CD8-positive, alpha-beta memory T cell (primary cell): Measurements from ENCODE around the gene CCDC137. TPM values are rescaled to one million over a fixed set of nuclear protein-coding genes. Genes with fewer than 3 reads are reported as not detected.
A peak's percentile ranks its signal among the peaks of the same experiment; 100 is the strongest.

Experiments used
- CTCF ChIA-PET: fragments of 350-600 bp; sonication (Branson Sonifier 250); formaldehyde crosslinking; loops from one replicate; lab custom pipeline; 2021; ENCODE audit warnings: antibody characterized with exemption; lab: Charles Lee
- POLR2A ChIA-PET: fragments of 350-600 bp; sonication (Branson Sonifier 250); formaldehyde crosslinking; loops from one replicate; lab custom pipeline; 2021; ENCODE audit warnings: antibody characterized with exemption; lab: Charles Lee
- DNase-seq, 5 donors: peaks; one replicate each; pipeline versions ENCODE4 v3.0.0 to v3.0.0-alpha.2; 2020 to 2022; ENCODE audit warnings: mixed read lengths in 1 of 5
- H3K27ac ChIP-seq: one replicate; pipeline ENCODE4 v1.7.0; 2013; ENCODE audit warnings: low read depth, mild to moderate bottlenecking, low read length, moderate library complexity
- H3K27me3 ChIP-seq: 2 replicates; pipeline ENCODE4 v1.7.0; 2013; ENCODE audit warnings: low read length, mild to moderate bottlenecking; ENCODE audit not compliant: insufficient read depth, poor library complexity, severe bottlenecking
- H3K36me3 ChIP-seq: 2 replicates; pipeline ENCODE4 v1.7.0; 2013; ENCODE audit warnings: mild to moderate bottlenecking, low read length, moderate library complexity; ENCODE audit not compliant: insufficient read depth
- H3K4me1 ChIP-seq: 2 replicates; pipeline ENCODE4 v1.7.0; 2013; ENCODE audit warnings: mild to moderate bottlenecking, low read length, moderate library complexity; ENCODE audit not compliant: insufficient read depth
- H3K4me3 ChIP-seq: 2 replicates; pipeline ENCODE4 v1.7.0; 2013; ENCODE audit warnings: mild to moderate bottlenecking, low read length
- H3K9me3 ChIP-seq: 2 replicates; pipeline ENCODE4 v1.7.0; 2013; ENCODE audit warnings: mild to moderate bottlenecking, low read length
- H3K27ac Mint-ChIP-seq, 8 donors: one replicate each; pipeline ENCODE4 v1.8.0; 2020 to 2021; ENCODE audit warnings: mixed read lengths in 8 of 8, mild to moderate bottlenecking in 6 of 8, inconsistent platforms in 3 of 8, moderate library complexity in 3 of 8
- H3K27me3 Mint-ChIP-seq, 2 donors: one replicate each; pipeline ENCODE4 v1.8.0; 2020 to 2021; ENCODE audit warnings: mixed read lengths in 2 of 2, mild to moderate bottlenecking in 1 of 2, moderate library complexity in 1 of 2
- H3K36me3 Mint-ChIP-seq, 3 donors: one replicate each; pipeline ENCODE4 v1.8.0; 2020 to 2021; ENCODE audit warnings: mixed read lengths in 3 of 3, inconsistent platforms in 1 of 3, mild to moderate bottlenecking in 1 of 3
- H3K4me1 Mint-ChIP-seq, 3 donors: one replicate each; pipeline ENCODE4 v1.8.0; 2020 to 2021; ENCODE audit warnings: mixed read lengths in 3 of 3, inconsistent platforms in 1 of 3, mild to moderate bottlenecking in 1 of 3
- H3K4me3 Mint-ChIP-seq, 7 donors: one replicate each; pipeline ENCODE4 v1.8.0; 2020 to 2021; ENCODE audit warnings: mixed read lengths in 7 of 7, mild to moderate bottlenecking in 6 of 7, moderate library complexity in 4 of 7, inconsistent platforms in 2 of 7
- H3K9me3 Mint-ChIP-seq, 5 donors: one replicate each; pipeline ENCODE4 v1.8.0; 2020 to 2022; ENCODE audit warnings: mixed read lengths in 5 of 5, mild to moderate bottlenecking in 3 of 5, moderate library complexity in 2 of 5, inconsistent platforms in 1 of 5
- polyA plus RNA-seq: library from polyadenylated mRNA; unstranded; fragments of 300-500 nt; fragmentation: Illumina TruSeq; gene quantifications from one replicate; pipeline ENCODE4 v1.2.3, GENCODE V29; 2021
- total RNA-seq, 2 experiments: library from RNA; stranded (reverse); gene quantifications; one replicate each; pipeline ENCODE4 v1.2.3, GENCODE V29; 2021

Gene CCDC137
- total and polyA plus RNA-seq, 3 experiments from 2014 or later: 22.2 to 70.7 (median 68.6) TPM

DNA sequence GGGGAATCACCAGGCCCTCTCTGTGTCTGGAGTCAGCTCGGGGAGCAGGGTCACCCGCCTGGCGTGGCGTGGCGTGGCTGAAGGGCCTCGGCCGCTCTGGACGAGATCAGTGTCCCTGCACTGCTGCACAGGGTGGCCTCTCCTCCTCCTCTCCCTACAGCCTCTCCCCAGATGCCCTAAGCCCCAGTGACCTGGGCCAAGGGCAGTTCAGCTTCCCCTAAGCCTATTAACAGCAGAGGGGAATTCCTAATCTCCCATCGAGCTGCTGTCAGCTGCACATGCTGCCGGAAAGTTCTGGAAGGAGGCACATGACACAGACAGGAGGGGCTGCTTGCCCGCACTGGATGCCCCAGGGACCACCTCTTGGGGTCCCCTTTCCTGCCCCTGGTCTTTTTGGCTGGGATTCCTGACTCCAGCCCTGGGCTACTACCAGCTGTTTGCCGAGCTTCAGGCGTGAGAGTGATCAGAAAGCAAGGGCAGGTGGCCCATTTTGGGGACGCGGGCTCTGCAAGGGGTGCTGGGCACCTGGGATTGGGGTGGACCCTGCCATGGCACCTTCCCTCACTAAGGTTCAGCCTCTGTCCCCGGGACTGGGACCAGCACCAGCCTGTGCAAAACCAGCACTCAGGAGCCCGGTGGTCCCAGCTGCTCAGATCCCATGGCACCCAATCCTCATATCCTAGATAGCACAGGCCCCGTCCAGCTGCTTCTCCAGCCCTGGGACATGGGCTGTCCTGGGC is 11.0 kb upstream of the CCDC137 start:
- Histone ChIP-seq H3K4me3 (no peak overlapping the region), H3K4me1 (peaks cover 9% of the 10 kb centered on the region), H3K27ac (no peak overlapping the region), H3K36me3 (no peaks in the 10 kb centered on the region), H3K27me3 (no peaks in the 10 kb centered on the region), H3K9me3 (no peaks in the 10 kb centered on the region)
- no peak overlapping the region for H3K27ac Mint-ChIP-seq
- peaks cover 3 to 16% (median 6%) of the 10 kb centered on the region in 3 donors for H3K4me1 Mint-ChIP-seq
- no peak overlapping the region for H3K4me3 Mint-ChIP-seq
- DNase-seq: no peak
- H3K9me3 Mint-ChIP-seq: no peaks in the 10 kb centered on the region
- POLR2A ChIA-PET: no interaction called here
- CTCF ChIA-PET: interaction anchor here (1.3 kb wide), 1 partner anchor 9 kb away, joined by 3 read pairs; no protein-coding TSS in a partner anchor
- peaks cover 0 to 4% (median 0%) of the 10 kb centered on the region in 3 donors for H3K36me3 Mint-ChIP-seq
- H3K27me3 Mint-ChIP-seq: peaks cover 8% of the 10 kb centered on the region in 2 donors

DNA sequence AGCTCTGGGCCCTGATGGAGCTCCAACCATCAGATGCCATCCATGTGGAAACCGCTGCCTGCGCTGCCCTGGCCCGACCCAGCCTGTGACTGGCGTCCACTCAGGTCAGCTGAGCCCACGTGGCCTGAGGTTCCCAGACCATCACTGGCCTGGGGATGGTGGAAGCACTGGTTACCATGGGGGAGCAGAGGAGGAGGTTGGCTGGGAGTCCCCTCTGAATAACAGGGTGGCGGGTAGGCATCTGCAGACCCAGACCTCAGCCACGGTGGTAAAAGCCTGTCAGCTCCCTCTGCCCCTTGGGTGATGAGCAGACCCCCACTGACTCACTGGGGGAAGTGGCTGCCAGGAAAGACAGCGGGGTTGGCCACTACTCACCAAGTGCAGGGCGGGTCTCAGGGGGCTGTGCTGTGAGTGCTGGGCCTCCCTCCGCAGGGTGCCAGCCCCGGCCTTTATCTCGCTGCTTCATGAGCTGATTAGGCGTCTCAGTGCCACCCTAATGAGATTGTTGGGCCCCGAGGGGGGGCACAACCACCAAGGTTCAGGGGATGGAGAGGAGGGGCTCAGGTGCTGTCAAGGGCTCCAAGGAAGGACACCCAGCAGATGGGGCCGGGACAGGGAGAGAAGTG is 10.3 kb upstream of the CCDC137 start, which contains the start of gene PDE6G:
TSS of gene PDE6G (minus strand) at position 425 of the 626 bp plus-strand sequence. CDS start 3,237 bp downstream, outside the sequence.
- ChIA-PET CTCF (interaction anchor here (1.3 kb wide), 1 partner anchor 10 kb away, joined by 3 read pairs; no protein-coding TSS in a partner anchor), POLR2A (no interaction called here)
- DNase-seq: no peak
- no peak within 1 kb of the TSS for H3K27ac ChIP-seq
- peaks cover 0 to 4% (median 0%) of the 10 kb centered on the region in 3 donors for H3K36me3 Mint-ChIP-seq
- H3K27me3 Mint-ChIP-seq: peaks cover 5 to 8% of the 10 kb centered on the region in 2 donors
- H3K4me1 Mint-ChIP-seq: peaks cover 3 to 16% (median 6%) of the 10 kb centered on the region in 3 donors
- no peaks in the 10 kb centered on the region for H3K9me3 Mint-ChIP-seq
- no peak within 1 kb of the TSS for H3K4me3 Mint-ChIP-seq
- H3K9me3 ChIP-seq: no peaks in the 10 kb centered on the region
- peaks cover 9% of the 10 kb centered on the region for H3K4me1 ChIP-seq
- H3K36me3 ChIP-seq: no peaks in the 10 kb centered on the region
- no peak within 1 kb of the TSS for H3K4me3 ChIP-seq
- H3K27ac Mint-ChIP-seq: no peak within 1 kb of the TSS
- H3K27me3 ChIP-seq: no peaks in the 10 kb centered on the region

DNA sequence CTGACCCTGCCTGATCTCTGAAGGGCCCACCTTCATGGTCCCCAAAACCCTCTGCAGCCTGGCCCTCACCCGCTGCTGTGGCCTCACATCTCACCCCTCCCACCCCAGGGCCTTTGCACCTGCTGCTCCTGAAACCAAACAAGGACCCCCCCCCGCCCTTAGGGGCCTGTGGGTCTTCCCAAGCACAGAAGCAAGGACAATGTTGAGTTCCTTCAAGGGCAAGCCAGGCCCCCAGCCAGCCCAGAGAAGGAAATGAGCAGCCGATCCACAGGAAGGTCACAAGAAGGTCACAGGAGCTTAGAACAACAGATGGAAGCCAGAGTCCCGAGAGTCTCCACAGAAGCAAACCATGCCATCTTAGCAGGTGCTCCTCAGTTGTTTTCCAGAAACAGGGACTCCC is 9.7 kb upstream of the CCDC137 start:
- Histone ChIP-seq H3K4me1 (peaks cover 9% of the 10 kb centered on the region), H3K4me3 (no peak overlapping the region), H3K36me3 (no peaks in the 10 kb centered on the region), H3K27ac (no peak overlapping the region), H3K27me3 (no peaks in the 10 kb centered on the region), H3K9me3 (no peaks in the 10 kb centered on the region)
- peaks cover 3 to 14% (median 6%) of the 10 kb centered on the region in 3 donors for H3K4me1 Mint-ChIP-seq
- ChIA-PET CTCF (interaction anchor here (1.3 kb wide), 1 partner anchor 11 kb away, joined by 3 read pairs; no protein-coding TSS in a partner anchor), POLR2A (no interaction called here)
- H3K27ac Mint-ChIP-seq: no peak overlapping the region
- peaks cover 0 to 2% (median 0%) of the 10 kb centered on the region in 3 donors for H3K36me3 Mint-ChIP-seq
- peaks cover 3 to 8% of the 10 kb centered on the region in 2 donors for H3K27me3 Mint-ChIP-seq
- no peak for DNase-seq
- H3K4me3 Mint-ChIP-seq: no peak overlapping the region
- H3K9me3 Mint-ChIP-seq: no peaks in the 10 kb centered on the region

DNA sequence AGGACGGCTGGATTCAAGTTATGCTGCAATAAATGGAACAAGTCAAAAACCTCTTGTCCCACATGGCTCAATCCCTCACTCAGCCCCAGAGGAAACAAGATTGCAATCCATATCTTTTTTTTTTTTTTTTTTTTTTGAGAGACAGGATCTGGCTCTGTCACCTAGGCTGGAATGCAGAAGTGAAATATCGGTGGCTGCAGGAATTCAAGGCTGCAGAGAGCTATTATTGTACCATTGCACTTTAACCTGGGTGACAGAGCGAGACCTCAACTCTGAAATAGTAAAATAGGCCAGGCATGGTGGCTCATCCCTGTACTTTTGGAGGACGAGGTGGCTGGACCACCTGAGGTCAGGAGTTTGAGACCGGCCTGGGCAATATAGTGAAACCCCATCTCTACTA is 7.5 kb upstream of the CCDC137 start:
- H3K4me3 Mint-ChIP-seq: no peak overlapping the region
- CTCF ChIA-PET: no interaction called here
- POLR2A ChIA-PET: no interaction called here
- Histone ChIP-seq H3K9me3 (no peaks in the 10 kb centered on the region), H3K36me3 (no peaks in the 10 kb centered on the region), H3K4me1 (peaks cover 20% of the 10 kb centered on the region), H3K27me3 (no peaks in the 10 kb centered on the region), H3K4me3 (no peak overlapping the region), H3K27ac (no peak overlapping the region)
- H3K27me3 Mint-ChIP-seq: no peaks in the 10 kb centered on the region
- peaks cover 6 to 13% (median 8%) of the 10 kb centered on the region in 3 donors for H3K4me1 Mint-ChIP-seq
- no peaks in the 10 kb centered on the region for H3K9me3 Mint-ChIP-seq
- DNase-seq: no peak
- H3K27ac Mint-ChIP-seq: no peak overlapping the region
- no peaks in the 10 kb centered on the region for H3K36me3 Mint-ChIP-seq

DNA sequence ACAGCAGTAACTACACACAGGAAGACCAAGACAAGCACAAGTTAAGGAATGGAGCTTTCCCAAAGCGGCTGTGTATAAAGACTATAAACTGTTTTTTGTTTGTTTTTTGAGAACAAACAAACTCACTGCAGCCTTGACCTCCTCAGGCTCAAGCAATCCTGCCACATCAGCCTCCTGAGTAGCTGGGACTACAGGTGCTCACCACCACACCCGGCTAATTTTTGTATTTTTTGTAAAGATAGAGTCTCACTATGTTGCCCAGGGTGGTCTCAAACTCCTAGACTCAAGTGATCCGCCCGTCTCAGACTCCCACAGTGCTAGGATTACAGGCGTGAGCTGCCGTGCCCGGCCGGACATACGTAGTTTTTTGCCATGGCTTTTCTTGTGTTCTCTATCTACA is 6.1 kb upstream of the CCDC137 start:
- Histone ChIP-seq H3K9me3 (no peaks in the 10 kb centered on the region), H3K27me3 (no peaks in the 10 kb centered on the region), H3K4me3 (no peak overlapping the region), H3K27ac (no peak overlapping the region), H3K4me1 (peaks cover 34% of the 10 kb centered on the region), H3K36me3 (no peaks in the 10 kb centered on the region)
- peaks cover 0 to 3% (median 0%) of the 10 kb centered on the region in 3 donors for H3K36me3 Mint-ChIP-seq
- no peak for DNase-seq
- H3K4me3 Mint-ChIP-seq: peak overlapping the region in 1 of 7 donors; percentile 36
- H3K9me3 Mint-ChIP-seq: no peaks in the 10 kb centered on the region
- CTCF ChIA-PET: no interaction called here
- POLR2A ChIA-PET: no interaction called here
- peaks cover 8 to 19% (median 18%) of the 10 kb centered on the region in 3 donors for H3K4me1 Mint-ChIP-seq
- no peaks in the 10 kb centered on the region for H3K27me3 Mint-ChIP-seq
- peak overlapping the region in 1 of 8 donors; percentile 87 for H3K27ac Mint-ChIP-seq

DNA sequence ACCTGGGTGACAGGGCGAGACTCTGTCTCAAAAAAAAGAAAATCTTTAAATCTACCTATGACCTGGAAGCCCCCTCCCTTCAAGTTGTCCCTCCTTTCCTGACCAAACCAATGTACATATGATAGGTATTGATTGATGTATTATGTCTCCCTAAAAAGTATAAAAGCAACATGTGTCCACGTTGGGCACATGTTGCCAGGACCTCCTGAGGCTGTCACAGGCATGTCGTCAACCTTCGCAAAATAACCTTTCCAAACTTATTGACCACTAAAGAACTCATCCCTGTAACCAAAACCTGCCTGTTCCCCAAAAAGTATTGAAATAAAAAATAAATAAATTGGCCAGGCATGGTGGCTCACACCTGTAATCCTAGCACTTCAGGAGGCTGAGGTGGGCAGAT is 4.5 kb upstream of the CCDC137 start:
- no peaks in the 10 kb centered on the region for H3K9me3 ChIP-seq
- no peak for DNase-seq
- H3K27ac ChIP-seq: no peak overlapping the region
- H3K4me3 Mint-ChIP-seq: no peak overlapping the region
- peaks cover 17 to 33% (median 32%) of the 10 kb centered on the region in 3 donors for H3K4me1 Mint-ChIP-seq
- H3K36me3 ChIP-seq: no peaks in the 10 kb centered on the region
- H3K4me3 ChIP-seq: no peak overlapping the region
- H3K27ac Mint-ChIP-seq: peak overlapping the region in 2 of 8 donors; percentile 7 to 85
- no peaks in the 10 kb centered on the region for H3K27me3 Mint-ChIP-seq
- H3K4me1 ChIP-seq: peaks cover 40% of the 10 kb centered on the region
- peaks cover 0 to 13% (median 2%) of the 10 kb centered on the region in 3 donors for H3K36me3 Mint-ChIP-seq
- H3K27me3 ChIP-seq: no peaks in the 10 kb centered on the region
- ChIA-PET POLR2A (no interaction called here), CTCF (no interaction called here)
- H3K9me3 Mint-ChIP-seq: no peaks in the 10 kb centered on the region

DNA sequence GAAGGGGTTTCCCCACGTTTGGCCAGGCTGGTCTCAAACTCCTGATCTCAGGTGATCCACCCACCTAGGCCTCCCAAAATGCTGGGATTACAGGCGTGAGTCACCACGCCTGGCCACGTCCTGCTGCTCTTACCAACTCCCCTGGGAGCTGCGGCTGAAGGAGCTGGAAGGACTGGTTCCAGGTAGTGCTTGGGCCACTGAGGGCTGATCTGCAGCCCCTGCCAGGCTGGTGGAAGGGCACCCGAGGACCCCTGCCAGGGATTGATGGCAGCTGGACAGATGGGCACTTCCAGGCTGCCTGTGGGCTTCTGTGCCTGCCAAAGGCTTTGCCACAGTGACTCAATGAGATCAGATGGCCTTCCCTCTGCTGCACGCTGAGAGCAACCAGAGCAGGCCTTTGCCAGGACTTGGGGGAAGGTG is 2.5 kb upstream of the CCDC137 start:
- no peaks in the 10 kb centered on the region for H3K27me3 Mint-ChIP-seq
- Histone ChIP-seq H3K36me3 (no peaks in the 10 kb centered on the region), H3K4me1 (peaks cover 54% of the 10 kb centered on the region), H3K4me3 (no peak overlapping the region), H3K9me3 (no peaks in the 10 kb centered on the region), H3K27ac (peak overlapping the region; percentile 21), H3K27me3 (no peaks in the 10 kb centered on the region)
- ChIA-PET POLR2A (interaction anchor here (1.1 kb wide), 1 partner anchor 19 kb away, joined by 3 read pairs; the partner anchor contains the start of genes ARL16 and HGS), CTCF (no interaction called here)
- no peak for DNase-seq
- H3K4me3 Mint-ChIP-seq: peak overlapping the region in 3 of 7 donors; percentile 37 to 47 (median 45)
- peaks cover 0 to 27% (median 6%) of the 10 kb centered on the region in 3 donors for H3K36me3 Mint-ChIP-seq
- peak overlapping the region in 2 of 8 donors; percentile 43 to 96 for H3K27ac Mint-ChIP-seq
- peaks cover 27 to 49% (median 41%) of the 10 kb centered on the region in 3 donors for H3K4me1 Mint-ChIP-seq
- H3K9me3 Mint-ChIP-seq: no peaks in the 10 kb centered on the region
